Activated CD4-positive, alpha-beta T cell treated with anti-CD3 and anti-CD28 coated beads, Interleukin-2, amount 10 ng/mL, durations not matched to agents 24 days and 14 days (primary cell): Measurements from ENCODE around the gene NONO. TPM values are rescaled to one million over a fixed set of nuclear protein-coding genes. Genes with fewer than 3 reads are reported as not detected.
"Not testable (repeated sequence)": the region's sequence is repeated elsewhere in the genome, so short reads cannot be mapped to it uniquely, and the experiment has no call there.

ENCODE experiments used
- DNase-seq: peaks from one replicate; pipeline ENCODE4 v3.0.0; 2022
- H3K27ac Mint-ChIP-seq: one replicate; pipeline ENCODE4 v1.8.0; 2022; ENCODE audit warnings: mild to moderate bottlenecking, mixed read lengths
- H3K27me3 Mint-ChIP-seq: one replicate; pipeline ENCODE4 v1.8.0; 2022; ENCODE audit warnings: mixed read lengths
- H3K36me3 Mint-ChIP-seq: one replicate; pipeline ENCODE4 v1.8.0; 2022; ENCODE audit warnings: low read depth, mild to moderate bottlenecking, mixed read lengths
- H3K4me1 Mint-ChIP-seq: one replicate; pipeline ENCODE4 v1.8.0; 2021; ENCODE audit warnings: mixed read lengths
- H3K4me3 Mint-ChIP-seq: one replicate; pipeline ENCODE4 v1.8.0; 2022; ENCODE audit warnings: mild to moderate bottlenecking, moderate library complexity, mixed read lengths
- H3K9me3 Mint-ChIP-seq: one replicate; pipeline ENCODE4 v1.8.0; 2021; ENCODE audit warnings: mixed read lengths
- intact Hi-C: fragments of 100-400 bp; cut with micrococcal nuclease; formaldehyde crosslinking; loops from one replicate; pipeline ENCODE4 v1.15.1; 2023
- total RNA-seq: library from RNA; stranded (reverse); gene quantifications from 2 replicates; pipeline ENCODE4 v1.2.3, GENCODE V29; 2022

Gene NONO
- total RNA-seq, 1 donor from 2014 or later, result 580 TPM

GRCh38 chrX:71256051-71256450, 27.4 kb upstream of the NONO start:
- H3K4me3 Mint-ChIP-seq, result no peak overlapping the region
- intact Hi-C loops, result loop anchor here (10.0 kb wide), 1 partner anchor 151 kb away; the partner anchor contains the start of gene CXorf65

GRCh38 chrX:71256856-71257255, 26.6 kb upstream of the NONO start:
- Mint-ChIP-seq H3K36me3 (no peaks in the 10 kb centered on the region), H3K27ac (no peak overlapping the region), H3K9me3 (no peaks in the 10 kb centered on the region), H3K4me3 (no peak overlapping the region), H3K27me3 (peaks cover 2% of the 10 kb centered on the region), H3K4me1 (peaks cover 20% of the 10 kb centered on the region)
- no peak for DNase-seq
- intact Hi-C loops, result loop anchor here (10.0 kb wide), 1 partner anchor 152 kb away; the partner anchor contains the start of gene CXorf65

More at GRCh38 chrX:71256051-71256450, 27.4 kb upstream of the NONO start:
- Mint-ChIP-seq H3K27ac (peak overlapping the region; percentile 26), H3K4me1 (peaks cover 26% of the 10 kb centered on the region), H3K9me3 (no peaks in the 10 kb centered on the region), H3K27me3 (peaks cover 2% of the 10 kb centered on the region), H3K36me3 (peaks cover 4% of the 10 kb centered on the region)
- DNase-seq, result no peak

GRCh38 chrX:71268624-71269023, 14.8 kb upstream of the NONO start:
- H3K36me3 Mint-ChIP-seq, H3K27me3 Mint-ChIP-seq, H3K9me3 Mint-ChIP-seq, H3K27ac Mint-ChIP-seq, H3K4me3 Mint-ChIP-seq, DNase-seq, H3K4me1 Mint-ChIP-seq, intact Hi-C loops: not testable (repeated sequence)

- Mint-ChIP-seq H3K4me3 (no peak overlapping the region), H3K27me3 (peaks cover 1% of the 10 kb centered on the region), H3K27ac (no peak overlapping the region), H3K36me3 (no peaks in the 10 kb centered on the region), H3K9me3 (no peaks in the 10 kb centered on the region), H3K4me1 (no peaks in the 10 kb centered on the region)
- intact Hi-C loops, result no loop called here
- no peak for DNase-seq
These were observed 13.5 kb upstream of the NONO start for GRCh38 chrX:71269801-71270395.

GRCh38 chrX:71272313-71272712, 11.1 kb upstream of the NONO start:
- H3K36me3 Mint-ChIP-seq, H3K4me3 Mint-ChIP-seq, H3K9me3 Mint-ChIP-seq, H3K27ac Mint-ChIP-seq, H3K4me1 Mint-ChIP-seq, H3K27me3 Mint-ChIP-seq, DNase-seq, intact Hi-C loops: not testable (repeated sequence)

- H3K4me3 Mint-ChIP-seq, H3K27ac Mint-ChIP-seq, intact Hi-C loops, H3K27me3 Mint-ChIP-seq, H3K9me3 Mint-ChIP-seq: not testable (repeated sequence)
- peak; percentile 54 for DNase-seq
- peaks cover 12% of the 10 kb centered on the region for H3K4me1 Mint-ChIP-seq
- H3K36me3 Mint-ChIP-seq, result peaks cover 16% of the 10 kb centered on the region
These were observed 2.1 kb upstream of the NONO start for GRCh38 chrX:71281300-71281699.

- Mint-ChIP-seq H3K9me3 (no peaks in the 10 kb centered on the region), H3K4me3 (peak overlapping the region; percentile 97), H3K36me3 (peaks cover 24% of the 10 kb centered on the region), H3K4me1 (peaks cover 12% of the 10 kb centered on the region), H3K27ac (peak overlapping the region; percentile 99), H3K27me3 (peaks cover 5% of the 10 kb centered on the region)
- intact Hi-C loops, result loop anchor here (1.0 to 2.0 kb wide), 7 partner anchors 28 to 250 kb away; partner anchors contain the start of genes MED12, SNX12, TAF1 and ZMYM3
- no peak for DNase-seq
These were observed 677 bp upstream of the NONO start for GRCh38 chrX:71282514-71283402.

GRCh38 chrX:71285929-71286328, 2.5 kb downstream of the NONO start:
- DNase-seq, result no peak
- Mint-ChIP-seq H3K27ac (peak overlapping the region; percentile 13), H3K9me3 (no peaks in the 10 kb centered on the region), H3K4me1 (peaks cover 16% of the 10 kb centered on the region), H3K27me3 (no peaks in the 10 kb centered on the region), H3K36me3 (peaks cover 31% of the 10 kb centered on the region), H3K4me3 (peak overlapping the region; percentile 97)
- intact Hi-C loops, result no loop called here

- Mint-ChIP-seq H3K27ac (peak overlapping the region; percentile 65), H3K36me3 (peaks cover 37% of the 10 kb centered on the region), H3K4me3 (no peak overlapping the region), H3K27me3 (no peaks in the 10 kb centered on the region), H3K9me3 (no peaks in the 10 kb centered on the region), H3K4me1 (peaks cover 4% of the 10 kb centered on the region)
- intact Hi-C loops, result no loop called here
- no peak for DNase-seq
These were observed 7.9 kb downstream of the NONO start for GRCh38 chrX:71291381-71291780.

GRCh38 chrX:71292669-71293365, 9.4 kb downstream of the NONO start:
- intact Hi-C loops, result no loop called here
- no peaks in the 10 kb centered on the region for H3K9me3 Mint-ChIP-seq
- no peaks in the 10 kb centered on the region for H3K27me3 Mint-ChIP-seq
- H3K36me3 Mint-ChIP-seq, result peaks cover 43% of the 10 kb centered on the region
- no peak for DNase-seq
- H3K4me3 Mint-ChIP-seq, result no peak overlapping the region
- no peak overlapping the region for H3K27ac Mint-ChIP-seq
- peaks cover 4% of the 10 kb centered on the region for H3K4me1 Mint-ChIP-seq

- H3K9me3 Mint-ChIP-seq, result no peaks in the 10 kb centered on the region
- H3K27me3 Mint-ChIP-seq, result no peaks in the 10 kb centered on the region
- intact Hi-C loops, result no loop called here
- peaks cover 58% of the 10 kb centered on the region for H3K36me3 Mint-ChIP-seq
- H3K27ac Mint-ChIP-seq, result no peak overlapping the region
- no peak overlapping the region for H3K4me3 Mint-ChIP-seq
- H3K4me1 Mint-ChIP-seq, result peaks cover 6% of the 10 kb centered on the region
- no peak for DNase-seq
These were observed 13.4 kb downstream of the NONO start for GRCh38 chrX:71296806-71297205.

- no peak overlapping the region for H3K4me3 Mint-ChIP-seq
- H3K36me3 Mint-ChIP-seq, result peaks cover 60% of the 10 kb centered on the region
- H3K27me3 Mint-ChIP-seq, result no peaks in the 10 kb centered on the region
- no peak for DNase-seq
- H3K4me1 Mint-ChIP-seq, result peaks cover 15% of the 10 kb centered on the region
- H3K9me3 Mint-ChIP-seq, result no peaks in the 10 kb centered on the region
- H3K27ac Mint-ChIP-seq, result no peak overlapping the region
- intact Hi-C loops, result no loop called here
These were observed 14.7 kb downstream of the NONO start for GRCh38 chrX:71298119-71298518.

- Mint-ChIP-seq H3K4me1 (peaks cover 19% of the 10 kb centered on the region), H3K36me3 (peaks cover 66% of the 10 kb centered on the region), H3K27ac (peak overlapping the region; percentile 57)
- H3K27me3 Mint-ChIP-seq, H3K4me3 Mint-ChIP-seq, DNase-seq, intact Hi-C loops, H3K9me3 Mint-ChIP-seq: not testable (repeated sequence)
These were observed 16.6 kb downstream of the NONO start for GRCh38 chrX:71300064-71300463.

- H3K27me3 Mint-ChIP-seq, H3K9me3 Mint-ChIP-seq, DNase-seq, intact Hi-C loops, H3K4me3 Mint-ChIP-seq: not testable (repeated sequence)
- Mint-ChIP-seq H3K27ac (peak overlapping the region; percentile 57), H3K4me1 (peaks cover 19% of the 10 kb centered on the region), H3K36me3 (peaks cover 70% of the 10 kb centered on the region)
These were observed 17.1 kb downstream of the NONO start for GRCh38 chrX:71300495-71300894.
